Progenitor cell of endocrine pancreas (in vitro differentiated cells): ENCODE results near the gene FBN1. TPM values are rescaled to one million over a fixed set of nuclear protein-coding genes. Genes with fewer than 3 reads are reported as not detected.

Experiments used
- DNase-seq: peaks from one replicate; pipeline ENCODE4 v3.0.0; 2021; ENCODE audit warnings: low spot score; ENCODE audit not compliant: unreplicated experiment
- H3K27ac Mint-ChIP-seq: 2 replicates; pipeline ENCODE4 v1.8.0; 2021; ENCODE audit warnings: mild to moderate bottlenecking, moderate library complexity, mixed read lengths
- H3K27me3 Mint-ChIP-seq: 2 replicates; pipeline ENCODE4 v1.8.0; 2021; ENCODE audit warnings: mixed read lengths
- H3K36me3 Mint-ChIP-seq: 2 replicates; pipeline ENCODE4 v1.8.0; 2022; ENCODE audit warnings: mixed read lengths; ENCODE audit not compliant: insufficient read depth
- H3K4me1 Mint-ChIP-seq: 2 replicates; pipeline ENCODE4 v1.8.0; 2021; ENCODE audit warnings: low read depth, mixed read lengths
- H3K4me3 Mint-ChIP-seq: 2 replicates; pipeline ENCODE4 v1.8.0; 2021; ENCODE audit warnings: low read depth, mild to moderate bottlenecking, moderate library complexity, mixed read lengths
- H3K9me3 Mint-ChIP-seq: 2 replicates; pipeline ENCODE4 v1.8.0; 2021; ENCODE audit warnings: low read depth, mixed read lengths
- CTCF ChIP-seq: fragments of 200-600 bp; sonication (generic); IDR thresholded peaks from one replicate; pipeline ENCODE4 v1.5.0; 2021; ENCODE audit warnings: antibody characterized with exemption, mild to moderate bottlenecking; ENCODE audit not compliant: unreplicated experiment
- total RNA-seq: library from RNA; stranded (reverse); gene quantifications from 2 replicates; pipeline ENCODE4 v1.2.1, GENCODE V29; 2021

Gene FBN1
- total RNA-seq, 1 donor from 2014 or later: 3.3 TPM

GRCh38 chr15:48471073-48471472 lies 174.4 kb downstream of the FBN1 start:
- no peak for DNase-seq
- Mint-ChIP-seq H3K4me1 (peaks cover 12% of the 10 kb centered on the region), H3K4me3 (no peak overlapping the region), H3K9me3 (no peaks in the 10 kb centered on the region), H3K27ac (peak overlapping the region; percentile 30), H3K27me3 (no peaks in the 10 kb centered on the region), H3K36me3 (no peaks in the 10 kb centered on the region)
- TF ChIP-seq CTCF: no peak

- H3K27ac Mint-ChIP-seq: no peak overlapping the region
- no peak for DNase-seq
- H3K4me1 Mint-ChIP-seq: peaks cover 12% of the 10 kb centered on the region
- no peak for TF ChIP-seq CTCF
- no peaks in the 10 kb centered on the region for H3K36me3 Mint-ChIP-seq
- H3K27me3 Mint-ChIP-seq: no peaks in the 10 kb centered on the region
- no peaks in the 10 kb centered on the region for H3K9me3 Mint-ChIP-seq
- H3K4me3 Mint-ChIP-seq: no peak overlapping the region
Measured at GRCh38 chr15:48470096-48470495, 175.4 kb downstream of the FBN1 start.

GRCh38 chr15:48469681-48470080 lies 175.8 kb downstream of the FBN1 start:
- peaks cover 12% of the 10 kb centered on the region for H3K4me1 Mint-ChIP-seq
- no peak for TF ChIP-seq CTCF
- H3K36me3 Mint-ChIP-seq: no peaks in the 10 kb centered on the region
- no peak overlapping the region for H3K4me3 Mint-ChIP-seq
- H3K9me3 Mint-ChIP-seq: no peaks in the 10 kb centered on the region
- H3K27me3 Mint-ChIP-seq: no peaks in the 10 kb centered on the region
- H3K27ac Mint-ChIP-seq: no peak overlapping the region
- no peak for DNase-seq

- Mint-ChIP-seq H3K36me3 (no peaks in the 10 kb centered on the region), H3K27me3 (no peaks in the 10 kb centered on the region), H3K4me1 (peaks cover 12% of the 10 kb centered on the region), H3K27ac (no peak overlapping the region), H3K4me3 (no peak overlapping the region), H3K9me3 (no peaks in the 10 kb centered on the region)
- no peak for DNase-seq
- TF ChIP-seq CTCF: no peak
Measured at GRCh38 chr15:48469271-48469670, 176.2 kb downstream of the FBN1 start.

- Mint-ChIP-seq H3K36me3 (no peaks in the 10 kb centered on the region), H3K27me3 (no peaks in the 10 kb centered on the region), H3K4me1 (peaks cover 12% of the 10 kb centered on the region), H3K4me3 (no peak overlapping the region), H3K27ac (no peak overlapping the region), H3K9me3 (no peaks in the 10 kb centered on the region)
- no peak for DNase-seq
- TF ChIP-seq CTCF: no peak
Measured at GRCh38 chr15:48467801-48468200, 177.7 kb downstream of the FBN1 start.

- no peaks in the 10 kb centered on the region for H3K36me3 Mint-ChIP-seq
- no peak overlapping the region for H3K4me3 Mint-ChIP-seq
- no peak for TF ChIP-seq CTCF
- H3K9me3 Mint-ChIP-seq: no peaks in the 10 kb centered on the region
- no peak for DNase-seq
- H3K27ac Mint-ChIP-seq: no peak overlapping the region
- H3K4me1 Mint-ChIP-seq: peaks cover 9% of the 10 kb centered on the region
- no peaks in the 10 kb centered on the region for H3K27me3 Mint-ChIP-seq
Measured at GRCh38 chr15:48466820-48467219, 178.7 kb downstream of the FBN1 start.
